ENCODE results near the gene ATAD3A.

ATAD3A gene

GRCh38 chr1:1554926-1555915, 43.3 kb downstream of the ATAD3A start:
- TF ChIP-seq ZBTB7A (IDR thresholded peaks at IDR 0.05; ENCODE audit: low read depth), result no peak
- TF ChIP-seq CREB1 (IDR thresholded peaks at IDR 0.05; ENCODE audit: low read depth), result no peak
- no peak for TF ChIP-seq EP300 (IDR thresholded peaks at IDR 0.05; ENCODE audit: borderline replicate concordance)
- no peak for TF ChIP-seq MAX (IDR thresholded peaks at IDR 0.05)
- no peak for TF ChIP-seq NFIC (IDR thresholded peaks at IDR 0.05)
- no peak for TF ChIP-seq REST (IDR thresholded peaks at IDR 0.05; ENCODE audit: low read depth)
- no peak for TF ChIP-seq FOXM1 (IDR thresholded peaks at IDR 0.05; ENCODE audit: borderline replicate concordance, low read depth)
- no peak for TF ChIP-seq TEAD4 (IDR thresholded peaks at IDR 0.05)

GRCh38 chr1:1556505-1556904, 44.5 kb downstream of the ATAD3A start:
- TF ChIP-seq MAX (IDR thresholded peaks at IDR 0.05) (no peak), TEAD4 (IDR thresholded peaks at IDR 0.05) (no peak), FOXM1 (IDR thresholded peaks at IDR 0.05; ENCODE audit: borderline replicate concordance, low read depth) (no peak), NFIC (IDR thresholded peaks at IDR 0.05) (no peak), CEBPB (IDR thresholded peaks at IDR 0.05) (no peak), EGR1 (IDR thresholded peaks at IDR 0.05) (no peak), EP300 (IDR thresholded peaks at IDR 0.05; ENCODE audit: borderline replicate concordance) (no peak), TAF1 (IDR thresholded peaks at IDR 0.05; ENCODE audit: low read depth) (no peak)

- TF ChIP-seq USF1 (IDR thresholded peaks at IDR 0.05) (no peak), MAX (IDR thresholded peaks at IDR 0.05) (no peak), TCF12 (IDR thresholded peaks at IDR 0.05; ENCODE audit: low read depth) (no peak), REST (IDR thresholded peaks at IDR 0.05; ENCODE audit: low read depth) (no peak), TEAD4 (IDR thresholded peaks at IDR 0.05) (no peak), CREB1 (IDR thresholded peaks at IDR 0.05; ENCODE audit: low read depth) (no peak), RAD21 (IDR thresholded peaks at IDR 0.05; ENCODE audit: low read depth) (no peak), FOXM1 (IDR thresholded peaks at IDR 0.05; ENCODE audit: borderline replicate concordance, low read depth) (no peak), EP300 (IDR thresholded peaks at IDR 0.05; ENCODE audit: borderline replicate concordance) (no peak), EGR1 (IDR thresholded peaks at IDR 0.05) (no peak), TAF1 (IDR thresholded peaks at IDR 0.05; ENCODE audit: low read depth) (no peak), CEBPB (IDR thresholded peaks at IDR 0.05) (no peak), ZBTB7A (IDR thresholded peaks at IDR 0.05; ENCODE audit: low read depth) (no peak), YY1 (IDR thresholded peaks at IDR 0.05; ENCODE audit: low read depth) (no peak), NFIC (IDR thresholded peaks at IDR 0.05) (no peak)
These were observed 46.6 kb downstream of the ATAD3A start for GRCh38 chr1:1558591-1558990.

GRCh38 chr1:1559066-1559465, 47.1 kb downstream of the ATAD3A start:
- no peak for TF ChIP-seq MAX (IDR thresholded peaks at IDR 0.05)
- no peak for TF ChIP-seq REST (IDR thresholded peaks at IDR 0.05; ENCODE audit: low read depth)
- TF ChIP-seq TAF1 (IDR thresholded peaks at IDR 0.05; ENCODE audit: low read depth), result no peak
- TF ChIP-seq NFIC (IDR thresholded peaks at IDR 0.05), result no peak
- TF ChIP-seq YY1 (IDR thresholded peaks at IDR 0.05; ENCODE audit: low read depth), result no peak
- no peak for TF ChIP-seq ZBTB7A (IDR thresholded peaks at IDR 0.05; ENCODE audit: low read depth)
